Suprapubic skin (tissue), 4 donors: ENCODE results near the gene MS4A4A. TPM values are rescaled to one million over a fixed set of nuclear protein-coding genes. Genes with fewer than 3 reads are reported as not detected.

ENCODE experiments used
- DNase-seq, 2 donors: peaks; one replicate each; pipeline ENCODE4 v3.0.0-alpha.2; 2019; ENCODE audit warnings: low spot score in 2 of 2
- H3K27ac ChIP-seq: fragments of 200-600 bp; sonication (generic); one replicate; pipeline ENCODE4 v1.5.1; 2019
- H3K27me3 ChIP-seq: fragments of 200-600 bp; sonication (generic); one replicate; pipeline ENCODE4 v1.5.1; 2019
- H3K36me3 ChIP-seq: fragments of 200-600 bp; sonication (generic); one replicate; pipeline ENCODE4 v1.5.1; 2019
- H3K4me1 ChIP-seq: fragments of 200-600 bp; sonication (generic); one replicate; pipeline ENCODE4 v1.5.1; 2019
- H3K4me3 ChIP-seq: fragments of 200-600 bp; sonication (generic); one replicate; pipeline ENCODE4 v1.5.1; 2019; ENCODE audit warnings: mild to moderate bottlenecking
- H3K9me3 ChIP-seq: fragments of 200-600 bp; sonication (generic); one replicate; pipeline ENCODE4 v1.5.1; 2019
- EP300 ChIP-seq: sonication (generic); formaldehyde crosslinking; IDR thresholded peaks from one replicate; pipeline ENCODE4 v1.6.1; 2017; ENCODE audit warnings: antibody characterized with exemption
- POLR2A ChIP-seq, 2 donors: fragments of 450-650 bp; IDR thresholded peaks; one replicate each; pipeline ENCODE4 v1.6.1; 2017; ENCODE audit warnings: antibody characterized with exemption in 2 of 2, mild to moderate bottlenecking in 2 of 2, moderate library complexity in 2 of 2
- POLR2AphosphoS5 ChIP-seq, 3 donors: sonication (generic); formaldehyde crosslinking; IDR thresholded peaks; one replicate each; pipeline ENCODE4 v1.6.1; 2017; ENCODE audit warnings: antibody characterized with exemption in 3 of 3
- WGBS: methylation state at CpG from one replicate; pipeline ENCODE4 v1.1.5; 2018; 5-methylcytosine and 5-hydroxymethylcytosine counted together
- total RNA-seq, 4 donors: library from RNA; depleted of rRNA; stranded (reverse); fragments of >200 nt; gene quantifications; one replicate each; pipeline ENCODE4 v1.1.0, GENCODE V29; 2016
- TF ChIP-seq, protein P1 (sequence below), 2 donors: fragments of 200-600 bp in 1 of 2; fragments of 450-650 bp in 1 of 2; sonication (generic) in 1 of 2; IDR thresholded peaks; one replicate each; pipeline ENCODE4 v1.5.1; 2016 to 2019; ENCODE audit warnings: antibody characterized with exemption in 2 of 2, mild to moderate bottlenecking in 1 of 2, moderate library complexity in 1 of 2

MS4A4A gene
- total RNA-seq, 4 donors from 2014 or later: 2.1 to 4.8 (median 2.4) TPM

DNA sequence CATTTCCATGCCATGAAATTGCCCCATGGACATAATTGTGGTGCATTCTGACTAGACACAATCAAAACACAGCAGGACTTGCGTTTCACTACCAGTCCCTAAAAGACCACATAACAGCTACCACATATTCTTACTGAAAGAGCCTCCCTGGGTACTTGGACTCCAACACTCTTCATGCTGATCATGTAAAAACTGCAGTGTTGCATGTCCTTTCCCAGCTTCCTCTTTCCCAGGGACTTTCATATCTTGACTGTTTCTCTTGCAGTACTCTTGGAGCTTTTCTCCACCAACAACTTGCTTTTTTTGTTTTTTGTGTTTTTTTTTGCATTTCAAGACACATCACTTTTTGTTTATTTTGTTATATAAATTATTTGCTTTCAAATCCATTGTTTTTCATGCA lies 69.5 kb downstream of the MS4A4A start:
- Histone ChIP-seq H3K4me1 (no peaks in the 10 kb centered on the region), H3K36me3 (no peaks in the 10 kb centered on the region), H3K27ac (no peak overlapping the region), H3K27me3 (no peaks in the 10 kb centered on the region), H3K4me3 (no peak overlapping the region), H3K9me3 (no peaks in the 10 kb centered on the region)
- DNase-seq: no peak
- TF ChIP-seq, protein P1, sequence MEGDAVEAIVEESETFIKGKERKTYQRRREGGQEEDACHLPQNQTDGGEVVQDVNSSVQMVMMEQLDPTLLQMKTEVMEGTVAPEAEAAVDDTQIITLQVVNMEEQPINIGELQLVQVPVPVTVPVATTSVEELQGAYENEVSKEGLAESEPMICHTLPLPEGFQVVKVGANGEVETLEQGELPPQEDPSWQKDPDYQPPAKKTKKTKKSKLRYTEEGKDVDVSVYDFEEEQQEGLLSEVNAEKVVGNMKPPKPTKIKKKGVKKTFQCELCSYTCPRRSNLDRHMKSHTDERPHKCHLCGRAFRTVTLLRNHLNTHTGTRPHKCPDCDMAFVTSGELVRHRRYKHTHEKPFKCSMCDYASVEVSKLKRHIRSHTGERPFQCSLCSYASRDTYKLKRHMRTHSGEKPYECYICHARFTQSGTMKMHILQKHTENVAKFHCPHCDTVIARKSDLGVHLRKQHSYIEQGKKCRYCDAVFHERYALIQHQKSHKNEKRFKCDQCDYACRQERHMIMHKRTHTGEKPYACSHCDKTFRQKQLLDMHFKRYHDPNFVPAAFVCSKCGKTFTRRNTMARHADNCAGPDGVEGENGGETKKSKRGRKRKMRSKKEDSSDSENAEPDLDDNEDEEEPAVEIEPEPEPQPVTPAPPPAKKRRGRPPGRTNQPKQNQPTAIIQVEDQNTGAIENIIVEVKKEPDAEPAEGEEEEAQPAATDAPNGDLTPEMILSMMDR (IDR thresholded peaks at IDR 0.05): no peak
- TF ChIP-seq POLR2A (IDR thresholded peaks at IDR 0.05) (no peak), POLR2AphosphoS5 (IDR thresholded peaks at IDR 0.05) (no peak), EP300 (no peak)
- WGBS: 73% methylated on average over 1 of the region's 1 CpG

DNA sequence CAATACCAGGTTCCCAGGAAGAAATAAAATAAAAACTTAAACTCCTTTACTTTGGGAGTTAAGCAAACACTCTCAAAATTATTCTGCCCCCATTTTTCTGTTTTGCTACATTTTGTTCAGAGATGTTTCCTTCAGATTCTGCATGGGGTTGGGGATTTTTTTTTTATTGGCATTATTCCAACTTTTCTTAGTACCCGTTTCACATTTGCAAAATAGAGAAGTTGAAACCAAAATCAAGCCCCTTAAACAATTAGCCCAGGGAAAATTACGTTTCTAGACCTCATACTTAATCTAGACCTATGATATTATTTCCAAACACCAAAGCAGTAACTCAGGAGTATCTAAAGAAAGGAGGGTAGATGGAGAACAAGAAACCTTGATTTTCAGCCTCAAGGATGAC lies 77.3 kb downstream of the MS4A4A start:
- no peaks in the 10 kb centered on the region for H3K4me1 ChIP-seq
- no peaks in the 10 kb centered on the region for H3K27me3 ChIP-seq
- TF ChIP-seq, protein P1 (IDR thresholded peaks at IDR 0.05): no peak
- TF ChIP-seq POLR2AphosphoS5 (IDR thresholded peaks at IDR 0.05) (no peak), EP300 (no peak), POLR2A (IDR thresholded peaks at IDR 0.05) (no peak)
- no peak for DNase-seq
- no peak overlapping the region for H3K27ac ChIP-seq
- WGBS: 24% methylated on average over 2 of the region's 2 CpGs
- peaks cover 6% of the 10 kb centered on the region for H3K9me3 ChIP-seq
- H3K4me3 ChIP-seq: no peak overlapping the region
- no peaks in the 10 kb centered on the region for H3K36me3 ChIP-seq

Other genes starting within 250 kb of the MS4A4A start
- not detected for gene OOSP2, start 240.3 kb upstream of the MS4A4A start, total RNA-seq
- gene MS4A3, start 224.0 kb upstream of the MS4A4A start, total RNA-seq: not detected
- gene MS4A2, start 192.0 kb upstream of the MS4A4A start, total RNA-seq: 1 to 10 TPM in 2 of 4 donors, under 1 TPM in 1, not detected in 1; 0.32 to 1.5 (median 1.2) TPM
- 10 to 100 TPM in 2 of 4 donors, 1 to 10 TPM in 2; 6.9 to 13.4 (median 9.2) TPM for gene MS4A6A, start 97.6 kb upstream of the MS4A4A start, total RNA-seq
- 1 to 10 TPM in 1 of 4 donors, under 1 TPM in 2, not detected in 1; 0.60 to 5.1 (median 0.98) TPM for gene MS4A4E, start 37.5 kb upstream of the MS4A4A start, total RNA-seq
- gene MS4A6E, start 46.6 kb downstream of the MS4A4A start, total RNA-seq: not detected
- 1 to 10 TPM in 3 of 4 donors, under 1 TPM in 1; 0.86 to 9.5 (median 4.2) TPM for gene MS4A7, start 97.9 kb downstream of the MS4A4A start, total RNA-seq
- gene MS4A14, start 115.8 kb downstream of the MS4A4A start, total RNA-seq: 1 to 10 TPM in 1 of 4 donors, under 1 TPM in 1, not detected in 2; 0.48 to 2.3 TPM
- not detected for gene MS4A5, start 148.9 kb downstream of the MS4A4A start, total RNA-seq
- under 1 TPM in 1 of 4 donors, not detected in 3; 0.81 TPM for gene MS4A1, start 175.2 kb downstream of the MS4A4A start, total RNA-seq
- gene MS4A12, start 212.1 kb downstream of the MS4A4A start, total RNA-seq: not detected
- not detected for gene MS4A13, start 234.7 kb downstream of the MS4A4A start, total RNA-seq